Activated T-helper 1 cell treated with anti-CD3 and anti-CD28 coated beads, Interleukin-2, amount 50 U/mL, for 16 hours (primary cell): ENCODE data around the gene MOG.

Experiments
- DNase-seq, 2 donors: peaks; one replicate each; pipeline ENCODE4 v3.0.0-alpha.2; 2020; ENCODE audit warnings: low read depth in 1 of 2, low spot score in 1 of 2

Gene MOG

GRCh38 chr6:29656798-29657197, at the start of gene MOG:
TSS of gene MOG (plus strand) at chr6:29657092. CDS start at chr6:29657210, 118 bp downstream.
- DNase-seq = no peak

GRCh38 chr6:29608131-29608530, 48.8 kb upstream of the MOG start:
- no peak for DNase-seq

- DNase-seq = no peak
These were observed 46.4 kb upstream of the MOG start for GRCh38 chr6:29610540-29610939.

- DNase-seq = no peak
These were observed 45.5 kb upstream of the MOG start for GRCh38 chr6:29611426-29611825.

GRCh38 chr6:29617782-29618554, 38.9 kb upstream of the MOG start:
- DNase-seq = no peak

- no peak for DNase-seq
These were observed 37.2 kb upstream of the MOG start for GRCh38 chr6:29619578-29620160.

- DNase-seq = no peak
These were observed 36.3 kb upstream of the MOG start for GRCh38 chr6:29620630-29621029.

GRCh38 chr6:29624520-29624961, 32.4 kb upstream of the MOG start:
- no peak for DNase-seq

GRCh38 chr6:29625337-29625930, 31.5 kb upstream of the MOG start:
- DNase-seq = no peak

GRCh38 chr6:29626948-29627754, 29.7 kb upstream of the MOG start:
- DNase-seq = no peak

- peak in 1 of 2 donors; percentile 42 for DNase-seq
These were observed 29.0 kb upstream of the MOG start for GRCh38 chr6:29627755-29628418.

- peak; percentile 22 to 32 for DNase-seq
These were observed 28.2 kb upstream of the MOG start for GRCh38 chr6:29628419-29629281.

GRCh38 chr6:29629571-29629970, 27.3 kb upstream of the MOG start:
- DNase-seq = no peak

- DNase-seq = no peak
These were observed 26.6 kb upstream of the MOG start for GRCh38 chr6:29630315-29630714.

GRCh38 chr6:29631209-29631810, 25.6 kb upstream of the MOG start:
- DNase-seq = no peak

GRCh38 chr6:29631860-29632731, 24.8 kb upstream of the MOG start:
- DNase-seq = peak; percentile 25 to 43

GRCh38 chr6:29632789-29633533, 23.9 kb upstream of the MOG start, which contains the start of gene GABBR1:
TSS of gene GABBR1 (minus strand) at chr6:29633183. CDS start at chr6:29632385, 798 bp downstream.
- peak; percentile 41 to 68 for DNase-seq

GRCh38 chr6:29633534-29633905, 23.4 kb upstream of the MOG start:
- DNase-seq = no peak
